ENCODE measurements around the gene HECTD4. TPM values are rescaled to one million over a fixed set of nuclear protein-coding genes. Genes with fewer than 3 reads are reported as not detected.

Gene HECTD4
- total RNA-seq, 4 donors from 2014 or later: 53.7 to 168 (median 62.9) TPM

DNA sequence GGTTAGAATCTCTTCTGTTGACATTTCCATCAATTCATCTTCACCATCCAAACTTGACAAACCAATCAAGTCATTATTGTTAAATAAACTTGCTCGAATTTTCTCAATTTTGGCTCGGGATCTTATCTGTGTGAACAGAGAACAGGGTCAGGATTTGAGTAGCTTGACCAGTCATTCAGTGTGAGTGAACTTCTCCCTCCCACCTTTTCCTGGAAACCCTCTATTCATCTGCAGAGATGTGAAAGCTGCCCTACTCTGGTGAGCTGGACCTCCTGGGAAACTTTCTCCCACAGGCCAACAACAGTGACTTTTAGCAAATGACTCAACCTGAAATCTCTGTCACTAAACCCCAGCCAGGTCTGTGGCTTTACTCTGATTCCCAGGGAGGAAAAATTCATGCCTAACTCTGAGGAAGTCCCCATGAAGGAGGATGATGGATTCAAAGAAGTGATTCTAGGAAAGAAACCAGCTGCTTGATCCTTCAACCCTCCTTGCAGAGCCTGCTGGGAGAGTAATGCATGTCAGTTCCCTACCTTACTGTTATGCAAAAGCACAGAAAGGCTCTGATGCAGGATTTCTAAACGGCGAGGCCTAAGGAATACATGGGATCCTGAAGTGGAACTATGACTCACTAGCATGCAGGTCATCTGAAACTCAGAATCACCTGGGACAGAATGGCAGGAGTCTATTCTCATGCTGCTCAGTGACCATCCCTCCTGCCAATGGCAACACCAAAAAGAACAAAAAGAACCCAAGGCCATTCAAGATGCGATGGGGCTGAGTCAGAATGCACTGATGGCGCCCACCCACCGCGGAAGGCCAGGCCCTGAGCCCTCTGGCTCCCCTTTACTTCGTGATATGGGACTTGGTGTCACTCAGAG, 198.8 kb downstream of the HECTD4 start:
- H3K4me3 ChIP-seq: no peak overlapping the region
- peaks cover 69% of the 10 kb centered on the region for H3K36me3 ChIP-seq
- no peak for DNase-seq (ENCODE audit: low spot score in 2 of 2)
- 81% methylated on average over 5 of the region's 9 CpGs for WGBS
- no peaks in the 10 kb centered on the region for H3K27me3 ChIP-seq
- no peak overlapping the region for H3K27ac ChIP-seq
- H3K9me3 ChIP-seq: no peaks in the 10 kb centered on the region
- TF ChIP-seq CTCF (IDR thresholded peaks at IDR 0.05) (no peak), POLR2AphosphoS5 (IDR thresholded peaks at IDR 0.05) (no peak), EP300 (IDR thresholded peaks at IDR 0.05) (no peak), POLR2A (IDR thresholded peaks at IDR 0.05) (no peak)
- peaks cover 5% of the 10 kb centered on the region for H3K4me1 ChIP-seq

GRCh38 chr12:112182499-112182898, 199.7 kb downstream of the HECTD4 start:
- no peak for TF ChIP-seq POLR2AphosphoS5 (IDR thresholded peaks at IDR 0.05)
- no peak for TF ChIP-seq CTCF (IDR thresholded peaks at IDR 0.05)
- Histone ChIP-seq H3K36me3 (peaks cover 72% of the 10 kb centered on the region), H3K27me3 (no peaks in the 10 kb centered on the region)

DNA sequence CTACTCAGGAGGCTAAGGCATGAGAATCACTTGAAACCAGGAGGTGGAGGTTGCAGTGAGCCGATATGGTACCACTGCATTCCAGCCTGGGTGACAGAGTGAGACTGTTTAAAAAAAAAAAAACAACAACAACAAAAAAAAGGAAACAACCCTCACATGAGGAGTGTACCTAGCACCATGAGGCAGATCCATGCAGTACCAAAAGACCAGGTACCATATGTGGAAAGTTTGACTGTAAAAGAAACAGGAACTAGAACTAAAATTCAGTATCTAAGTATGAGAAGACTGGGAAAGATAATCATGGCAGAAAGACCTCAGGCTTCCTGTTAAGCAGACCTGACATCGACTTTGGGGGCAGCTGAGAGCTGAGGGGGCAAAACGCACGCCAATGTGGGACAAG, 201.8 kb downstream of the HECTD4 start:
- Histone ChIP-seq H3K4me1 (peaks cover 5% of the 10 kb centered on the region), H3K9me3 (no peaks in the 10 kb centered on the region), H3K27me3 (no peaks in the 10 kb centered on the region), H3K4me3 (no peak overlapping the region), H3K36me3 (peaks cover 87% of the 10 kb centered on the region), H3K27ac (no peak overlapping the region)
- no peak for TF ChIP-seq POLR2AphosphoS5 (IDR thresholded peaks at IDR 0.05)
- TF ChIP-seq POLR2A (IDR thresholded peaks at IDR 0.05): no peak
- TF ChIP-seq CTCF (IDR thresholded peaks at IDR 0.05): no peak
- TF ChIP-seq EP300 (IDR thresholded peaks at IDR 0.05): no peak
- peak in 1 of 2 donors; percentile 9 for DNase-seq (ENCODE audit: low spot score in 2 of 2)
- WGBS: 98% methylated on average over 4 of the region's 4 CpGs

More at GRCh38 chr12:112182499-112182898, 199.7 kb downstream of the HECTD4 start:
- WGBS: 66% methylated on average over 7 of the region's 7 CpGs
- DNase-seq (ENCODE audit: low spot score in 2 of 2): no peak
- Histone ChIP-seq H3K4me3 (no peak overlapping the region), H3K27ac (no peak overlapping the region), H3K9me3 (no peaks in the 10 kb centered on the region), H3K4me1 (peaks cover 5% of the 10 kb centered on the region)

- no peaks in the 10 kb centered on the region for H3K9me3 ChIP-seq
- H3K27ac ChIP-seq: no peak overlapping the region
- 77% methylated on average over 2 of the region's 2 CpGs for whole genome bisulfite sequencing
- H3K36me3 ChIP-seq: peaks cover 88% of the 10 kb centered on the region
- no peaks in the 10 kb centered on the region for H3K27me3 ChIP-seq
- H3K4me1 ChIP-seq: peaks cover under 1% of the 10 kb centered on the region
- DNase-seq (ENCODE audit: low spot score in 2 of 2): peak in 1 of 2 donors; percentile 41
- no peak for TF ChIP-seq CTCF (IDR thresholded peaks at IDR 0.05)
- no peak for TF ChIP-seq EP300 (IDR thresholded peaks at IDR 0.05)
- no peak for TF ChIP-seq POLR2A (IDR thresholded peaks at IDR 0.05)
- H3K4me3 ChIP-seq: no peak overlapping the region
Observed at GRCh38 chr12:112179916-112180315, 202.3 kb downstream of the HECTD4 start.

DNA sequence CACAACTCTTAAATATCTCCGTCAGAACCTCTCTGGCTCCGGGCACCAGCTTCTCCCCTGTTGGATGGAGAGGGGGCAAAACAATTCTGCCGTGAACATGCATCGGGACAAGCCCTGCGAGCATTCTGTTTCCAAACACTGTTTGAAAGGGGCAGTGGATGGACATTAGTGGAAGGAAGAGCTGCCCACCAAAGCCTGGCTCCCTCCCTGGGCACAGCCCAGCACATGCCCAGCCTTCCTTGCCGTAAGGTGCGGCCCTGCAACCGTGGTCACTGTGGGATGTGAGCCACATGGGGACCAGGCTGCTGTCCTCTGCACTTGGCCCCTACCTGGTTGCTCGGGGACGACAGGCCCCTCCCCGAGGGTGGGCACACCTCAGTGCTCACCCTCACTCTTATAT, 202.9 kb downstream of the HECTD4 start:
- Histone ChIP-seq H3K4me3 (no peak overlapping the region), H3K36me3 (peaks cover 88% of the 10 kb centered on the region), H3K4me1 (no peaks in the 10 kb centered on the region), H3K27me3 (no peaks in the 10 kb centered on the region), H3K27ac (no peak overlapping the region), H3K9me3 (no peaks in the 10 kb centered on the region)
- TF ChIP-seq POLR2AphosphoS5 (IDR thresholded peaks at IDR 0.05) (no peak), POLR2A (IDR thresholded peaks at IDR 0.05) (no peak), EP300 (IDR thresholded peaks at IDR 0.05) (no peak), CTCF (IDR thresholded peaks at IDR 0.05) (no peak)
- DNase-seq (ENCODE audit: low spot score in 2 of 2): peak in 1 of 2 donors; percentile 54
- WGBS: 88% methylated on average over 8 of the region's 11 CpGs

Measured in suprapubic skin (tissue), 4 donors.